Mesothelial cell of epicardium (in vitro differentiated cells): ENCODE measurements around the gene MYO9B. TPM values are rescaled to one million over a fixed set of nuclear protein-coding genes. Genes with fewer than 3 reads are reported as not detected.

Experiments
- DNase-seq, 2 experiments: peaks; one replicate each; pipeline ENCODE4 v3.0.0; 2021; ENCODE audit warnings: low spot score in 2 of 2; ENCODE audit not compliant: unreplicated experiment in 2 of 2
- H3K27ac Mint-ChIP-seq: 2 replicates; pipeline ENCODE4 v1.8.0; 2021; ENCODE audit warnings: mixed read lengths
- H3K27me3 Mint-ChIP-seq: 2 replicates; pipeline ENCODE4 v1.8.0; 2021; ENCODE audit warnings: low read depth, mixed read lengths
- H3K36me3 Mint-ChIP-seq: 2 replicates; pipeline ENCODE4 v1.8.0; 2021; ENCODE audit warnings: mixed read lengths
- H3K4me1 Mint-ChIP-seq: 2 replicates; pipeline ENCODE4 v1.8.0; 2021; ENCODE audit warnings: mixed read lengths
- H3K4me3 Mint-ChIP-seq: 2 replicates; pipeline ENCODE4 v1.8.0; 2021; ENCODE audit warnings: mild to moderate bottlenecking, moderate library complexity, mixed read lengths
- H3K9me3 Mint-ChIP-seq: 2 replicates; pipeline ENCODE4 v1.8.0; 2021; ENCODE audit warnings: mixed read lengths
- CTCF ChIP-seq: fragments of 200-600 bp; sonication (generic); IDR thresholded peaks from one replicate; pipeline ENCODE4 v1.5.0; 2021; ENCODE audit warnings: antibody characterized with exemption; ENCODE audit not compliant: unreplicated experiment
- total RNA-seq: library from RNA; stranded (reverse); gene quantifications from 3 replicates; pipeline ENCODE4 v1.2.1, GENCODE V29; 2021

MYO9B gene
- total RNA-seq, 1 donor from 2014 or later, result 90.8 TPM

- no peaks in the 10 kb centered on the region for H3K27me3 Mint-ChIP-seq
- peak overlapping the region; percentile 94 for H3K4me3 Mint-ChIP-seq
- no peaks in the 10 kb centered on the region for H3K9me3 Mint-ChIP-seq
- H3K4me1 Mint-ChIP-seq, result peaks cover 30% of the 10 kb centered on the region
- DNase-seq, result no peak
- H3K27ac Mint-ChIP-seq, result peak overlapping the region; percentile 96
- peaks cover 4% of the 10 kb centered on the region for H3K36me3 Mint-ChIP-seq
- no peak for TF ChIP-seq CTCF
These were observed 1.5 kb upstream of the MYO9B start for GRCh38 chr19:17073869-17074633.

GRCh38 chr19:17074634-17075034, 943 bp upstream of the MYO9B start:
- TF ChIP-seq CTCF, result no peak

GRCh38 chr19:17075864-17076542, 426 bp downstream of the MYO9B start:
- Mint-ChIP-seq H3K36me3 (peaks cover 3% of the 10 kb centered on the region), H3K27me3 (no peaks in the 10 kb centered on the region), H3K9me3 (no peaks in the 10 kb centered on the region), H3K4me3 (peak overlapping the region; percentile 94), H3K27ac (peak overlapping the region; percentile 83), H3K4me1 (peaks cover 35% of the 10 kb centered on the region)
- DNase-seq, result no peak
- TF ChIP-seq CTCF, result no peak

More at GRCh38 chr19:17074634-17075034, 943 bp upstream of the MYO9B start:
- peak overlapping the region; percentile 94 for H3K4me3 Mint-ChIP-seq
- H3K36me3 Mint-ChIP-seq, result peaks cover 4% of the 10 kb centered on the region
- DNase-seq, result no peak
- H3K9me3 Mint-ChIP-seq, result no peaks in the 10 kb centered on the region
- H3K27ac Mint-ChIP-seq, result peak overlapping the region; percentile 96
- H3K4me1 Mint-ChIP-seq, result peaks cover 35% of the 10 kb centered on the region
- H3K27me3 Mint-ChIP-seq, result no peaks in the 10 kb centered on the region

- Mint-ChIP-seq H3K4me3 (peak overlapping the region; percentile 94), H3K4me1 (peaks cover 35% of the 10 kb centered on the region), H3K27me3 (no peaks in the 10 kb centered on the region), H3K27ac (peak overlapping the region; percentile 83), H3K36me3 (no peaks in the 10 kb centered on the region), H3K9me3 (no peaks in the 10 kb centered on the region)
- no peak for DNase-seq
- TF ChIP-seq CTCF, result no peak
These were observed 990 bp downstream of the MYO9B start for GRCh38 chr19:17076543-17076991.

GRCh38 chr19:17077447-17078028, 2.0 kb downstream of the MYO9B start:
- DNase-seq, result no peak
- H3K9me3 Mint-ChIP-seq, result no peaks in the 10 kb centered on the region
- no peaks in the 10 kb centered on the region for H3K36me3 Mint-ChIP-seq
- no peaks in the 10 kb centered on the region for H3K27me3 Mint-ChIP-seq
- H3K27ac Mint-ChIP-seq, result no peak overlapping the region
- peak overlapping the region; percentile 50 for H3K4me3 Mint-ChIP-seq
- no peak for TF ChIP-seq CTCF
- H3K4me1 Mint-ChIP-seq, result peaks cover 35% of the 10 kb centered on the region
